ENCODE measurements around the gene HMBS.

- TF ChIP-seq EZH2 (IDR thresholded peaks at IDR 0.05; ENCODE audit: borderline replicate concordance, low read length) (no peak), CTCF (IDR thresholded peaks at IDR 0.05; ENCODE audit: low read length) (peak; percentile 52)
These were observed 15.7 kb downstream of the HMBS start for GRCh38 chr11:119100246-119100970.
